SK-N-MC (cell line): Measurements from ENCODE around the gene SMARCA1.

Experiments
- EZH2 ChIP-seq: fragments of 200-600 bp; sonication (generic); IDR thresholded peaks from one replicate; pipeline ENCODE4 v1.6.1; 2017; ENCODE audit warnings: antibody characterized with exemption
- FOXP2 ChIP-seq: optimal IDR thresholded peaks from 2 replicates; pipeline ENCODE3; 2011; ENCODE audit warnings: mild to moderate bottlenecking, moderate library complexity; ENCODE audit not compliant: insufficient read depth; ENCODE audit errors: extremely low read length, control extremely low read depth
- POLR2AphosphoS5 ChIP-seq: IDR thresholded peaks from 2 replicates; pipeline ENCODE4 v1.6.1; 2012; ENCODE audit warnings: mild to moderate bottlenecking, low read depth, low read length, borderline replicate concordance

- TF ChIP-seq EZH2 (no peak), POLR2AphosphoS5 (no peak), FOXP2 (no peak)
These were observed 51.2 kb downstream of the SMARCA1 start for GRCh38 chrX:129472116-129472515.
